HUES48 (cell line): ENCODE measurements around the gene NCF2.

Experiments used
- H3K27ac ChIP-seq: one replicate; pipeline ENCODE4 v1.7.0; 2013; ENCODE audit warnings: low read depth, low read length, inconsistent platforms
- H3K27me3 ChIP-seq: 2 replicates; pipeline ENCODE4 v1.6.1; 2013; ENCODE audit warnings: mild to moderate bottlenecking, low read length; ENCODE audit not compliant: control insufficient read depth, insufficient read depth
- H3K36me3 ChIP-seq: 2 replicates; pipeline ENCODE4 v1.6.1; 2013; ENCODE audit warnings: low read length; ENCODE audit not compliant: control insufficient read depth, insufficient read depth
- H3K4me1 ChIP-seq: 2 replicates; pipeline ENCODE4 v1.6.1; 2013; ENCODE audit warnings: mild to moderate bottlenecking, low read length; ENCODE audit not compliant: control insufficient read depth, insufficient read depth
- H3K4me3 ChIP-seq: 2 replicates; pipeline ENCODE4 v1.5.1; 2013; ENCODE audit warnings: mild to moderate bottlenecking, low read depth, low read length
- H3K9ac ChIP-seq: 2 replicates; pipeline ENCODE4 v1.6.1; 2013; ENCODE audit warnings: mild to moderate bottlenecking, low read depth, low read length, moderate library complexity
- H3K9me3 ChIP-seq: 2 replicates; pipeline ENCODE4 v1.6.1; 2013; ENCODE audit warnings: low read length; ENCODE audit not compliant: control insufficient read depth, insufficient read depth

The NCF2 gene, protein sequence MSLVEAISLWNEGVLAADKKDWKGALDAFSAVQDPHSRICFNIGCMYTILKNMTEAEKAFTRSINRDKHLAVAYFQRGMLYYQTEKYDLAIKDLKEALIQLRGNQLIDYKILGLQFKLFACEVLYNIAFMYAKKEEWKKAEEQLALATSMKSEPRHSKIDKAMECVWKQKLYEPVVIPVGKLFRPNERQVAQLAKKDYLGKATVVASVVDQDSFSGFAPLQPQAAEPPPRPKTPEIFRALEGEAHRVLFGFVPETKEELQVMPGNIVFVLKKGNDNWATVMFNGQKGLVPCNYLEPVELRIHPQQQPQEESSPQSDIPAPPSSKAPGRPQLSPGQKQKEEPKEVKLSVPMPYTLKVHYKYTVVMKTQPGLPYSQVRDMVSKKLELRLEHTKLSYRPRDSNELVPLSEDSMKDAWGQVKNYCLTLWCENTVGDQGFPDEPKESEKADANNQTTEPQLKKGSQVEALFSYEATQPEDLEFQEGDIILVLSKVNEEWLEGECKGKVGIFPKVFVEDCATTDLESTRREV

DNA sequence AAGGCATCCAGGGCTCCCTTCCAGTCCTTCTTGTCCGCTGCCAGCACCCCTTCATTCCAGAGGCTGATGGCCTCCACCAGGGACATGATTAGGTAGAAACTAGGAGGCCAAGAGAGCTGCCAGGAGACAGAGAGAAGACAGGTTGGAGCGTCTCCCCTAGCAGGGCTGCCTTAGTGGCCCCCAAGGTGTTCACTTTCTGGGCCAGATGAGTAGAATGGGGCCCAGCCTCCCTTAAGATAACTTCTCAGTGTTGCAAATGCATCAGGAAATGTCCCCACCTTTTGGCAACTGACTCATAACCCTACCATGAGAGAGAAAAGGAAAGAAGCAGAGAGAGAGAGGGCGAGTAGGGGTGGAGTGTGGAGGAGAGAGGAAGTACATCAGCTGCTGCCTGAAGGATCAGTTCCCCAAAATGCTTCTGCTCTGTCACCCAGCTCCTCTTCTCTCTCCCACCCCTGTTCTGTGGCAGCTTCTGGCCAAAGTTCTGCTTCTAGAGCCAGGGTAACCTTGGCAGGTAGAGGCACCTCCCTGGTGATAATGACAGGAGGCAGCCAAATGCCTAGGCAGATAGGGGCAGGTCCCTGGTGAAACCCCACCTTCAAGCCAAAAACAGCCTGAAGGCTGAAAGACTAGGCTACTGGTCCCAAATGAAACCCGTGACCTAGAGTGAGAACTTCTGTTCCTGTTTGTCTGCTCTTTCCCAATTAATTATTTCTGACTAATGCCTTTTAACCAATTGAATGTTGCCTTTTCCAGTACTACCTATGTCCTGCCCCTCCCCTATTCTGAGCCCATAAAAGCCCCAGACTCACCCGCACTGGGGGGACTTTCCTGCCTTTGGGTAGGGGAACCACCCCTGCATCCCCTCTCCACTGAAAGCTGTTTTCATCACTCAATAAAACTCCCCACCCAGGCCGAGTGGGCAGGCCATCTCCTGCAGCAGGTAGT lies at the start of gene NCF2:
Gene NCF2, minus strand, starts transcription at position 216 of the 948 bp plus-strand sequence. Its CDS starts 130 bp downstream, at position 86.
- Histone ChIP-seq H3K27me3 (no peaks in the 10 kb centered on the region), H3K27ac (no peak within 1 kb of the TSS), H3K9ac (no peak within 1 kb of the TSS), H3K4me1 (peaks cover 3% of the 10 kb centered on the region; the same call in 1 of the 2 replicates), H3K9me3 (no peaks in the 10 kb centered on the region), H3K4me3 (no peak within 1 kb of the TSS), H3K36me3 (no peaks in the 10 kb centered on the region)

DNA sequence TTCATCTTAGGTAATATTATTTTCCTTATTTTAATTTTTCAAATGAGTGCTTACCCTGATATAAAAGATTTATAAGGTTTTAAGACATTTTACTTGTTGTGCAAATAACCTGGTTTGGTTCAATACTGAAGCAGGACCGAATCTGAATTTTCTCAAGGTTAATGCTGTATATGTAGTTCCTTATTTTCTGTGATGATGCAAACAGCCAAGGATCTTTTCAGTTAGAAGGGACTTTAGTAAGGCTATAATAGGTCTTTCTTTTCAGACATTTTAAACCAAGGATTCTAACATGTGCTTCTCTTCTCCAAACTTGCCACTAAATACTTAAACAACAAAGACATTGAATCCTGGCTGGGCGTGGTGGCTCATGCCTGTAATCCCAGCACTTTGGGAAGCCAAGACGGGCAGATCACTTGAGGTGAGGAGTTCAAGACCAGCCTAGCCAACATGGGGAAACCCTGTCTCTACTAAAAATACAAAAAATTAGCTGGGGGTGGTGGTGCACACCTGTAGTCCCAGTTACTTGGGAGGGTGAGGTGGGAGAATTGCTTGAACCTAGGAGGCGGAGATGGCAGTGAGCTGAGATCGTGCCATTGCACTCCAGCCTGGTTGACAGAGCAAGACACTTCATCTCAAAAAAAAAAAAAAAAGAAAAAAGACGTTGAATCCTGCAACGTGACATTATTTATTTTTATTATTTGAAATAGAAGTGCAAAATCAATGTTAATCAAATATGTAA lies 48.6 kb upstream of the NCF2 start:
- Histone ChIP-seq H3K27ac (no peak overlapping the region), H3K36me3 (no peaks in the 10 kb centered on the region), H3K27me3 (peaks cover 18% of the 10 kb centered on the region), H3K9ac (no peak overlapping the region), H3K4me3 (no peak overlapping the region), H3K4me1 (peaks cover 4% of the 10 kb centered on the region; the same call in 1 of the 2 replicates), H3K9me3 (no peaks in the 10 kb centered on the region)

DNA sequence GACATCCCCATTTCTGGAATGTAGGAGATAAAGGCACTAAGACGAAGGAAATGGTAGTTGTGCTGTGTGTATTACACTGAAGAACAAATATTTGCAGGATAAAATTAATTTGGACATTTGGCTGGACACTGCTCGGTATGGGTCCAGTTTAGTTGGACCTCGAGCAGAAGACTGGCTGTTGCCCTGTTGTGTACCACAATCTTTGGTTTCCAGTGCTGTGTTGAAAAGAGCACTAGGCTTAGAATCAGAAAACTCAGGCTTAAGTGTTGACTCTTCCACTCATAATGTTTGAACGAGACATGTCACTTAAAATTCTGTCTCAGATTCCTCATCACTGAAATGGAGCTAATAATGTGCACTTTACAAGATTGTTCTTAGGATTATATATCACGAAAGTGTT lies 46.5 kb upstream of the NCF2 start:
- no peak overlapping the region for H3K27ac ChIP-seq
- H3K27me3 ChIP-seq = peaks cover 18% of the 10 kb centered on the region
- H3K9me3 ChIP-seq = no peaks in the 10 kb centered on the region
- peaks cover 20% of the 10 kb centered on the region for H3K4me1 ChIP-seq
- H3K9ac ChIP-seq = no peak overlapping the region
- H3K4me3 ChIP-seq = peak overlapping the region; percentile 74; the same call in 1 of the 2 replicates
- peaks cover 12% of the 10 kb centered on the region; the same call in 1 of the 2 replicates for H3K36me3 ChIP-seq

DNA sequence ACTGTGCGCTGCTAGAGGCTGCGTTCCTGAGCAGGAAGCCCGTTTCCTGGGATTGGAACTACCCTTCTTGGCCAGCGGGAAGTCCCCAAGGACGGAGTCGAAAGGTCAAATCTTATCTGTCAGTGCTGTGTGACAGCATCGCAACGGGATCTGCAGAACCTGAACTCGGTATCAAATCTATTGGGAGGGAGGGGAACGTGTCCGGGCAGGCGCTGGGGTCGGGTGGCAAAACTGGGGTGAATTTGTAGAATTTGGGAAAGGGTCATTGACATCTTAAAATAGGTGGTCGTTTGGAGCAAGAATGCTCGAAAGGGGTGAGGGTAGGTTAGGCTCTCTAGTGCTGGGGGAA lies 46.0 kb upstream of the NCF2 start:
- Histone ChIP-seq H3K4me3 (peak overlapping the region; percentile 74), H3K36me3 (peaks cover 13% of the 10 kb centered on the region; the same call in 1 of the 2 replicates), H3K4me1 (peaks cover 22% of the 10 kb centered on the region), H3K9ac (no peak overlapping the region), H3K27ac (peak overlapping the region; percentile 81), H3K27me3 (peaks cover 18% of the 10 kb centered on the region), H3K9me3 (no peaks in the 10 kb centered on the region)

DNA sequence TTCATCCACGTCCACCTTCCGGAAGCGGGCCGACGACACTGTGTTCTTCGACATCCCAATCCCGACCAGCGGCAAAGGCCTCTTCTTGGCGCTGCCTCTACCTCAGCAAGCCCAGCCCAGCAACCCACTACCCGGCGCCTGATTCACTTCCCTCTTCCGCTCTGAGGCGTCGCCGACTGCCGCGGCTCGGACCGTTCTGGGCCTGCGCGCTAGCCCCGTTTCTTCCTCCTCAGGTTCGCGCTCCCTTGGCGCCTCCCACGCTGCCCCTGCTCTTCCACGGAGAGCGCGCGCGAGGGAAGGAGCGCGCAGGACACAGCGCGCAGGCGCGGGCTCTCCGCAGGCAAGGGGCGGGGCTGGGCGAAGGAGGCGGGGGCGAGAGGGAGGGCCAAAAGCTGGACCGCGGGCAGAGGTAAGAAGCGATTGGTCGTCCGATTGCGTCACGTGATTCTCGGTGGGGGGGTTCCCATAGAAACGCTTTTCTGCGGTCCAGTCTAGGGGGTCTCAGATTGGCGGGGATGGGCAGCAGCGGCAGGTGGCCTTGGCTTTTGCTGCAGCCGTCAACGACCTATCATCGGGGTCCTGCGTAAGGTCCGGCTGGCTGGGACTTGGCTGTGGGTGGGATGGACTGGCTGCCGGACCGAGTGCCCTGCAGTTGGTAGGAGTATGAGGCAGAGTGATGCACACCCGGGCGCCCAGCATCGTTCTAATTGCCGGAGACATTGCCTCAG lies 45.5 kb upstream of the NCF2 start, which contains the start of gene ARPC5:
Gene ARPC5, minus strand, starts transcription at position 178 of the 728 bp plus-strand sequence. Its CDS starts 124 bp downstream, at position 54.
- Histone ChIP-seq H3K36me3 (peaks cover 16% of the 10 kb centered on the region), H3K27ac (peak within 1 kb of the TSS; percentile 81), H3K9ac (peak within 1 kb of the TSS; percentile 64), H3K4me1 (peaks cover 22% of the 10 kb centered on the region), H3K4me3 (peak within 1 kb of the TSS; percentile 74), H3K9me3 (no peaks in the 10 kb centered on the region), H3K27me3 (peaks cover 18% of the 10 kb centered on the region)

DNA sequence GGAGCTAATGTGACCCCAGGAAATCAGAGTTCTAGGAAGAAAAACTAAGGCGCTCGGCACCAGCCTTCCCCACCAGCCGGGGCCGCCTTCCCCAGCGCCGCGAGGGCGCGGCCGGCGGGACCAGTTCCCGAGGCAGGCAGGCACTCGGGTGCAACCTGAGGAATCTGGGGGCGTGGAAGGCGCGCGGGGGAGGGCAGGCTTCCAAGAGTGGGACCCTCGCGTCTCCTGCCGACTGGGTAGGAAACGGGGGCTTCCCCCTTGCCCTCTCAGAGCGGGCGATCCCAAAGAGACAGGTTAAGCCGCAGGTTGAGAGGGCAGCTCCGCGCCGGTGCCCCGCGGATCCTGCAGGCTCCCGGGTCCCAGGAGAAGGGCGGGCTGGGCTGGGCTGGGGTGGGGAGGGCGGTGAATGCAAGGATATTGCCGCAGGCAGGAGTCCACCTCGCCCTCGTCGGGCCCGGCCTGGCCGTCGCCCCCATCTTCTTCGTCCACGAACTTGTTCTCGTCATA lies 44.9 kb upstream of the NCF2 start:
- Histone ChIP-seq H3K36me3 (peaks cover 22% of the 10 kb centered on the region), H3K4me3 (peak overlapping the region; percentile 74), H3K27ac (peak overlapping the region; percentile 81), H3K9ac (peak overlapping the region; percentile 64), H3K9me3 (no peaks in the 10 kb centered on the region), H3K4me1 (peaks cover 22% of the 10 kb centered on the region), H3K27me3 (peaks cover 18% of the 10 kb centered on the region)

DNA sequence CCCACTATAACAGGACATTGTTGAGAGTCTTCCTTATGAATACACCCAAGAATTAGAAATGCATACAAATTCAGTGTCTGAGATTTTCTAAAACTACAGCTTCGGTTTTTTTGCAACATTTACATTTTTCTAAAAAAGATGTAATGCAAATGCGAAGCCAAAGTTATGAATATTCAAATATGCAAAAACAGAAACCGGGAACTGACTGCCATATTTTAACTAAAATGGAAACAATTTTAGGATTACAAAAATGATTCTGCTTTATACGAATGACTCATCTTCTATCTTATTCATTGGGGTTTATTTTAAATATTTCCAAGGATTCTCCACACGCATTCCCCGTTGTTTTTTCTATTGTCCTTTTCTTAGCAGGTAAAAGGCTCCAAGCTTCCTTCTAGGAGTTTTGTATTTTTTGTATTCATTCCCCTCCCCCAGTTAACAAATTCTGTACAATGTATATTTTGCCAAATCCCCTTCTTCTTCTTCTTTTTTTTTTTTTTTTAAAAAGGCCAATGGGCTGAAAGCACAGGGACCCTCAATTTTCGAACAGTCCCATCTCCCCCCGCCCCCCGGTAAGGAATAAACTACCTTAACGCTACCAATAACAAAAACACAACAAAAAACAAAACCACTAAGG lies 44.3 kb upstream of the NCF2 start:
- H3K36me3 ChIP-seq = peaks cover 28% of the 10 kb centered on the region
- peaks cover 22% of the 10 kb centered on the region for H3K4me1 ChIP-seq
- peak overlapping the region; percentile 88 for H3K27ac ChIP-seq
- peaks cover 18% of the 10 kb centered on the region for H3K27me3 ChIP-seq
- no peaks in the 10 kb centered on the region for H3K9me3 ChIP-seq
- H3K4me3 ChIP-seq = peak overlapping the region; percentile 74
- H3K9ac ChIP-seq = peak overlapping the region; percentile 64

DNA sequence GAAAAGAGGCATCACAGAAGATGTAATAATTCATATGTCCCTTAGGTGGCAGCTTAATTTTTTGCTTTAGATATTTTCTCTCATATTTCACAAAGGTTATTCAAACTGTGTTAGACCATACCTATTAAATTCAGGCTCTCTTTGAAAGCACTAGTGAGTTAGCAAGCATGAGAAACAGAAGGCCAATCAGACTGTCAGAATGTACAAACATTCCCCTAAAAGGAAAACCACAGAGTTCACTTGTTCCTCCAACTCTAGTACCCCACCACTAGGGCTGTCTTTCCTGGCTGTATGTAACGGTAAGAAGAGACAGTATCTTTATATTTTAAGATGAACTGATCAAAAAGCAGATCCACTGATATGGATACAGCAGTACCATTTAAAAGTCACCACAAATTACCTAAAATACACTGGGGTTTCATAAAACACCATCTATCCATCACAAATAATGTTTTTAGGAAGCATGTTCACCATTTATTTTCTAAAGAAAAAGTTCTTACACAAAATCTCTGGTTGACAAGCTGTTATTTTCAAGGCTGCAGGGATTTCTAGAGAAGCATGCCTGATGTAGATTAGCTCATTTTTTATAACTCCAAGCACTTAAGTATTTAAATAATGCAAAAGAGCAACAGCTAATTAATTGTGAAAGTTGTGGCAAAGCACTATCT lies 43.6 kb upstream of the NCF2 start:
- Histone ChIP-seq H3K27ac (peak overlapping the region; percentile 88), H3K4me1 (peaks cover 22% of the 10 kb centered on the region), H3K4me3 (peak overlapping the region; percentile 74)

DNA sequence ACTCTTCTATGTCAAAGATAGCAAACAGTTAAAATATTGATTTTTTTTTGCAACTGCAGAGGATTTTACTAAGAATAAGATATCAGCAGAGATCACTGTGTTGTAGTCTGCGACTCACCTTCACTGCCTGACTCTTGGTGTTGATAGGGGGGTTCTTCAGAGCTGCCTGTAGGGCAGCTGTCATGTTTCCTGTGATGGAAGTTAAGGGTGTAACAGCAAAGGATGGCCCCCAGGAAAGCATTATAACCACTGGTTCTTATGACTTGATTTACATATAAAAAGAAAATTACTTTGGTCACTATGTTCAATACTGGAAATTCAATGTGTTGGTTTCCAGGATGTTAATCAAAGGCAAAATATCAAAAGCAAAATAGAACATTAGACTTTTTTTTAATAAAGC lies 42.7 kb upstream of the NCF2 start:
- H3K27ac ChIP-seq = peak overlapping the region; percentile 88
- peaks cover 3% of the 10 kb centered on the region; the same call in 1 of the 2 replicates for H3K9me3 ChIP-seq
- peaks cover 18% of the 10 kb centered on the region for H3K27me3 ChIP-seq
- H3K36me3 ChIP-seq = peaks cover 44% of the 10 kb centered on the region
- H3K9ac ChIP-seq = no peak overlapping the region; the same call in 1 of the 2 replicates
- peaks cover 22% of the 10 kb centered on the region for H3K4me1 ChIP-seq
- H3K4me3 ChIP-seq = peak overlapping the region; percentile 74

More for the DNA sequence above, 43.6 kb upstream of the NCF2 start:
- peaks cover 2% of the 10 kb centered on the region; the same call in 1 of the 2 replicates for H3K9me3 ChIP-seq
- peaks cover 36% of the 10 kb centered on the region for H3K36me3 ChIP-seq
- H3K9ac ChIP-seq = peak overlapping the region; percentile 24; the same call in 1 of the 2 replicates
- H3K27me3 ChIP-seq = peaks cover 18% of the 10 kb centered on the region
